Mammary epithelial cell (primary cell): ENCODE data around the gene TRMT10A.

Experiments used
- CTCF ChIP-seq, 2 donors: IDR thresholded peaks in 1 of 2; conservative IDR thresholded peaks in 1 of 2; 2 replicates each; pipeline ENCODE4 v1.5.1; 2011 to 2012; ENCODE audit warnings: inconsistent platforms in 2 of 2, low read length in 2 of 2, mild to moderate bottlenecking in 2 of 2, control low read depth in 1 of 2, low read depth in 1 of 2; ENCODE audit not compliant: insufficient read depth in 1 of 2; ENCODE audit errors: extremely low read depth in 1 of 2
- EZH2 ChIP-seq: IDR thresholded peaks from 2 replicates; pipeline ENCODE4 v1.6.1; 2012; ENCODE audit warnings: low read length, inconsistent platforms, borderline replicate concordance

GRCh38 chr4:99585516-99585915 is 21.7 kb upstream of the TRMT10A start:
- no peak for TF ChIP-seq CTCF (conservative IDR thresholded peaks at IDR 0.05 in 1 of 2, IDR thresholded peaks at IDR 0.05 in 1 of 2; ENCODE audit: extremely low read depth in 1 of 2, insufficient read depth in 1 of 2, low read depth in 1 of 2, low read length in 2 of 2)
- no peak for TF ChIP-seq EZH2
